Measurements from ENCODE around the gene SCFD2.

The SCFD2 gene

DNA sequence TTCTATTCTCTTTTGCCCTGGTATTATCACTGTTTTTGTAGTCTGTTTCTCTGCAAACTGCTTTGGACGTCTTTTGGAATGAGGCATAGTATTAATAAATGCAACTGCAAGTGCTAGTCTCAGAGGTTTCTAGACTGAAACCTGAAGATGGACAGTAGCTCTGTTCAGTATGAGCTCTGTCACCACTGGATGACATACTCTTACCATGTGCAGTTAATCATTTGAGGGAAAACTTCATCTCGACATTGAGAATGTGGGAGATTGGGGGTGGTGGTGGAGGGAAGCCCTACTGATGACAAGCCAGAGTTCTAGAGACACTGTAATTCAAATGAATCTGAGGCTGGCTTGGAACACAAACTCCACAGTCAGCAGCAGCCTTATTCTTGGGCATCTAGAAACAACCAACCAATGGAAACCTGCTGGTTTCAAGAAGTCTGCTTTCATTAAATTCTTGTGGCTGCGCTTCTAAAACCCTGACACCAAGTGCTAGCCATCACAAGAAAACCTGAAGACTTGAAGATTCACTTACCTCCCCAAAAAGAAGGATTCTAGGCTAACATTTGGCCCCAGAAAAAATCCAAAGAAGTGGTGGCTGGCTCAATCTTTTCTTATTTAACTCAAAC, 342.1 kb downstream of the SCFD2 start:
- no peak overlapping the region for H2AFZ ChIP-seq (ENCODE audit: low read depth, low read length)
- H3K4me3 ChIP-seq (ENCODE audit: low read depth in 1 of 2, low read length in 2 of 2), result no peak overlapping the region
- H3K36me3 ChIP-seq (ENCODE audit: insufficient read depth, low read length), result no peaks in the 10 kb centered on the region
- H3K27me3 ChIP-seq (ENCODE audit: insufficient read depth, low read length, poor library complexity), result no peaks in the 10 kb centered on the region
- no peaks in the 10 kb centered on the region for H3K4me1 ChIP-seq (ENCODE audit: insufficient read depth, low read length)
- ATAC-seq (ENCODE audit: insufficient read depth, low read depth), result no peak
- TF ChIP-seq, protein P1, sequence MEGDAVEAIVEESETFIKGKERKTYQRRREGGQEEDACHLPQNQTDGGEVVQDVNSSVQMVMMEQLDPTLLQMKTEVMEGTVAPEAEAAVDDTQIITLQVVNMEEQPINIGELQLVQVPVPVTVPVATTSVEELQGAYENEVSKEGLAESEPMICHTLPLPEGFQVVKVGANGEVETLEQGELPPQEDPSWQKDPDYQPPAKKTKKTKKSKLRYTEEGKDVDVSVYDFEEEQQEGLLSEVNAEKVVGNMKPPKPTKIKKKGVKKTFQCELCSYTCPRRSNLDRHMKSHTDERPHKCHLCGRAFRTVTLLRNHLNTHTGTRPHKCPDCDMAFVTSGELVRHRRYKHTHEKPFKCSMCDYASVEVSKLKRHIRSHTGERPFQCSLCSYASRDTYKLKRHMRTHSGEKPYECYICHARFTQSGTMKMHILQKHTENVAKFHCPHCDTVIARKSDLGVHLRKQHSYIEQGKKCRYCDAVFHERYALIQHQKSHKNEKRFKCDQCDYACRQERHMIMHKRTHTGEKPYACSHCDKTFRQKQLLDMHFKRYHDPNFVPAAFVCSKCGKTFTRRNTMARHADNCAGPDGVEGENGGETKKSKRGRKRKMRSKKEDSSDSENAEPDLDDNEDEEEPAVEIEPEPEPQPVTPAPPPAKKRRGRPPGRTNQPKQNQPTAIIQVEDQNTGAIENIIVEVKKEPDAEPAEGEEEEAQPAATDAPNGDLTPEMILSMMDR (IDR thresholded peaks at IDR 0.05; ENCODE audit: borderline replicate concordance, extremely low read depth, low read length, poor library complexity, severe bottlenecking), result no peak
- no peak for TF ChIP-seq EZH2 (IDR thresholded peaks at IDR 0.05; ENCODE audit: borderline replicate concordance, low read depth, low read length, severe bottlenecking)
- H3K4me2 ChIP-seq (ENCODE audit: insufficient read depth, low read length), result no peak overlapping the region
- H3K9me3 ChIP-seq (ENCODE audit: insufficient read depth, low read length, severe bottlenecking), result no peaks in the 10 kb centered on the region
- DNase-seq, result no peak
- no peaks in the 10 kb centered on the region for H4K20me1 ChIP-seq (ENCODE audit: insufficient read depth, low read length)
- H3K9ac ChIP-seq (ENCODE audit: low read depth, low read length), result no peak overlapping the region
- no peaks in the 10 kb centered on the region for H3K79me2 ChIP-seq (ENCODE audit: insufficient read depth, low read length)
- H3K27ac ChIP-seq (ENCODE audit: low read length), result no peak overlapping the region

DNA sequence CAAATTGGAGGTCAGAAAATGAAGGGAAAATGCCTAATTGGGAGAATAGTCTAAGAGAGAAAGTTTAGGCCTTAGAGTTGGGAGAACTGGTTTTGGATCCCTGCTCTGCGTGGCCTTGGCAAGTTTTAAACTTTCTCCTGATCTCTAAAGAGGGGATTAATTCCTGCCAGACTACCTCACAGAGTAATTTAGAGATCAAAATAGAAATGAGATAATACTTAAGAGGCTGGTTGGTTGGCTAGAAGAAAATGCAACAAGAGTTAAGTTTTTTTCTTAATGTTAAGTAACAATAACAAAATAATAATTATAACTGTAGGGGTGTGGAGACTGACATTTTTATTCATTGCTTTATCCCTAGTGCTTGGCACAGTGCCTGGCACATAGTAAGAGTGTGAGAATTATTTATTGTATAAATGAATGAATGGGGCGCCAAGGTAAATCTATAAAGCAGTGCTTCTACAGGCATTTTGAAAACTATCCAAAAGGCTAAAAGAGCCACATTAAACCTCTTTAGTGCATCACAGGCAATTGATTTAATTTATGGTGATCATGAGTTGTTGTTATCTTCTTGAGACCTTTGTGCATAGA, 343.3 kb downstream of the SCFD2 start:
- Histone ChIP-seq H3K27me3 (ENCODE audit: insufficient read depth, low read length, poor library complexity) (no peaks in the 10 kb centered on the region), H3K36me3 (ENCODE audit: insufficient read depth, low read length) (no peaks in the 10 kb centered on the region), H4K20me1 (ENCODE audit: insufficient read depth, low read length) (no peaks in the 10 kb centered on the region), H2AFZ (ENCODE audit: low read depth, low read length) (no peak overlapping the region), H3K9me3 (ENCODE audit: insufficient read depth, low read length, severe bottlenecking) (no peaks in the 10 kb centered on the region), H3K4me1 (ENCODE audit: insufficient read depth, low read length) (no peaks in the 10 kb centered on the region), H3K4me2 (ENCODE audit: insufficient read depth, low read length) (no peak overlapping the region), H3K9ac (ENCODE audit: low read depth, low read length) (no peak overlapping the region), H3K27ac (ENCODE audit: low read length) (no peak overlapping the region), H3K79me2 (ENCODE audit: insufficient read depth, low read length) (no peaks in the 10 kb centered on the region), H3K4me3 (ENCODE audit: low read depth in 1 of 2, low read length in 2 of 2) (no peak overlapping the region)
- TF ChIP-seq EZH2 (IDR thresholded peaks at IDR 0.05; ENCODE audit: borderline replicate concordance, low read depth, low read length, severe bottlenecking), result no peak
- TF ChIP-seq, protein P1 (IDR thresholded peaks at IDR 0.05; ENCODE audit: borderline replicate concordance, extremely low read depth, low read length, poor library complexity, severe bottlenecking), result no peak
- ATAC-seq (ENCODE audit: insufficient read depth, low read depth) (no peak), DNase-seq (no peak)

DNA sequence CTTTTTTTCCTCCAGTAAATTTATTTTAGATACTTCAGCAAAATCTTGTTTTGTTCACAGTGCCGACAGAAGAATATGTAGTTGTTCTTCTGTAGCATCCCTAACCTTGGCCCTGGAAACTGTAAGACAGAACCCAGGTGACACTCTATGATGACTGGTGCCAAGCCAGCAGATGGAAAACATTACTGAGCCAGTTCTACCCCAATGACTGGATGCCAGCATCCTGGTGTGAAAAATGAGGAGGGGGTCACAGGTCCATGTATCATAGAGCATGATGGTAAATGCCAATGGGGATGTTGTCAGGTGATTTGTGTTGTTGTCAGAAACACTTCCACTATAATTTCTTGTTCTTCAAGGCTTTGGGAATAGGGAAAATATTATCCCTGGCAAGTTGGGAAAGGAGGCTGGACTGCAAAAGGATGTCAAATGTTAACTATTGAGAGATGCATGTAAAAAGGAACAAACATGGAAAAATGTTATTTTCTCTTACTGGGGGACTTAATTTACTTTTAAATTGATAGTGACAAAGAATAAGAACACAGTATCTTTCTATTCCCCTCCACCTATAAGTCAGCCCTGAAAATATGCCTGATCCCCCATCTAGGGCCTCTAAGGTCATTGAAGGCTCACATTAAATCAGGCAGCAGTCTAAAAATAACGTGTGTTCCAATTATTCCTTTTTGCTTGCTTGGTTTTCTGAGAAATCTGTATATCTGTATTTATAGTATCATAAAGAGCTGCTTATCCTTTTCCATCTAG, 343.9 kb downstream of the SCFD2 start:
- H3K36me3 ChIP-seq (ENCODE audit: insufficient read depth, low read length), result no peaks in the 10 kb centered on the region
- H3K9ac ChIP-seq (ENCODE audit: low read depth, low read length), result no peak overlapping the region
- TF ChIP-seq EZH2 (IDR thresholded peaks at IDR 0.05; ENCODE audit: borderline replicate concordance, low read depth, low read length, severe bottlenecking), result no peak
- TF ChIP-seq, protein P1 (IDR thresholded peaks at IDR 0.05; ENCODE audit: borderline replicate concordance, extremely low read depth, low read length, poor library complexity, severe bottlenecking), result no peak
- H3K4me3 ChIP-seq (ENCODE audit: low read depth in 1 of 2, low read length in 2 of 2), result no peak overlapping the region
- H3K79me2 ChIP-seq (ENCODE audit: insufficient read depth, low read length), result no peaks in the 10 kb centered on the region
- H3K4me1 ChIP-seq (ENCODE audit: insufficient read depth, low read length), result no peaks in the 10 kb centered on the region
- no peaks in the 10 kb centered on the region for H3K27me3 ChIP-seq (ENCODE audit: insufficient read depth, low read length, poor library complexity)
- no peaks in the 10 kb centered on the region for H3K9me3 ChIP-seq (ENCODE audit: insufficient read depth, low read length, severe bottlenecking)
- DNase-seq (no peak), ATAC-seq (ENCODE audit: insufficient read depth, low read depth) (no peak)
- no peak overlapping the region for H3K4me2 ChIP-seq (ENCODE audit: insufficient read depth, low read length)
- no peak overlapping the region for H3K27ac ChIP-seq (ENCODE audit: low read length)
- H2AFZ ChIP-seq (ENCODE audit: low read depth, low read length), result no peak overlapping the region
- H4K20me1 ChIP-seq (ENCODE audit: insufficient read depth, low read length), result no peaks in the 10 kb centered on the region

All from DND-41 (cell line).